Karpas-422 (cell line): Measurements from ENCODE around the gene CNIH1. TPM values are rescaled to one million over a fixed set of nuclear protein-coding genes. Genes with fewer than 3 reads are reported as not detected.
"Not testable (repeated sequence)": the region's sequence is repeated elsewhere in the genome, so short reads cannot be mapped to it uniquely, and the experiment has no call there.

Experiments
- DNase-seq: peaks from one replicate; pipeline ENCODE4 v3.0.0-alpha.2; 2015
- H2AFZ ChIP-seq: fragments of 200-600 bp; sonication (generic); 2 replicates; pipeline ENCODE4 v1.6.1; 2014; ENCODE audit warnings: antibody characterized with exemption, low read length, mixed read lengths
- H3K27ac ChIP-seq: fragments of 200-600 bp; sonication (generic); 2 replicates; pipeline ENCODE4 v1.5.1; 2014; ENCODE audit warnings: mild to moderate bottlenecking, low read length, moderate library complexity
- H3K27me3 ChIP-seq: fragments of 200-600 bp; sonication (generic); 2 replicates; pipeline ENCODE4 v1.6.1; 2014; ENCODE audit warnings: low read length, mixed read lengths
- H3K36me3 ChIP-seq: fragments of 200-600 bp; sonication (generic); 2 replicates; pipeline ENCODE4 v1.6.1; 2014; ENCODE audit warnings: low read length, mixed read lengths; ENCODE audit not compliant: insufficient read depth
- H3K4me1 ChIP-seq: fragments of 200-600 bp; sonication (generic); 2 replicates; pipeline ENCODE4 v1.6.1; 2014; ENCODE audit warnings: mild to moderate bottlenecking, low read length, mixed read lengths
- H3K4me2 ChIP-seq: fragments of 200-600 bp; sonication (generic); 2 replicates; pipeline ENCODE4 v1.6.1; 2014; ENCODE audit warnings: low read length, low read depth, mild to moderate bottlenecking; ENCODE audit not compliant: poor library complexity, severe bottlenecking
- H3K4me3 ChIP-seq: fragments of 200-600 bp; sonication (generic); 2 replicates; pipeline ENCODE4 v1.5.1; 2014; ENCODE audit warnings: mild to moderate bottlenecking, antibody characterized with exemption, low read length, mixed read lengths
- H3K79me2 ChIP-seq: fragments of 200-600 bp; sonication (generic); 2 replicates; pipeline ENCODE4 v1.6.1; 2014; ENCODE audit warnings: mild to moderate bottlenecking, low read length, mixed read lengths
- H3K9ac ChIP-seq: fragments of 200-600 bp; sonication (generic); 2 replicates; pipeline ENCODE4 v1.6.0; 2014; ENCODE audit warnings: low read length
- H3K9me2 ChIP-seq: fragments of 200-600 bp; sonication (generic), shearing (Covaris generic); replicated peaks from 2 replicates; pipeline ENCODE4 v1.6.0; 2014; ENCODE audit warnings: mild to moderate bottlenecking, low read length, moderate library complexity; ENCODE audit not compliant: insufficient read depth
- H3K9me3 ChIP-seq: fragments of 300-700, 200-600 bp; sonication (generic); 2 replicates; pipeline ENCODE4 v1.6.1; 2014; ENCODE audit warnings: low read length, mixed read lengths
- H4K20me1 ChIP-seq: fragments of 200-600 bp; sonication (generic); 2 replicates; pipeline ENCODE4 v1.6.1; 2014; ENCODE audit warnings: mild to moderate bottlenecking, antibody characterized with exemption, low read length, low read depth; ENCODE audit not compliant: insufficient read depth
- total RNA-seq: library from RNA; depleted of rRNA; stranded (reverse); fragments of >200 nt; shearing (Covaris generic); gene quantifications from 2 replicates; pipeline ENCODE4 v1.2.3, GENCODE V29; 2014; ENCODE audit warnings: low replicate concordance; rRNA removed

The CNIH1 gene
- total RNA-seq, 1 experiment from 2014 or later, result 576 TPM

GRCh38 chr14:54383835-54384234 is 57.3 kb downstream of the CNIH1 start:
- H3K9ac ChIP-seq, result no peak overlapping the region
- DNase-seq, result no peak

GRCh38 chr14:54381821-54382220 is 59.4 kb downstream of the CNIH1 start:
- no peaks in the 10 kb centered on the region for H3K79me2 ChIP-seq
- H3K4me2 ChIP-seq, result no peak overlapping the region
- H2AFZ ChIP-seq, result no peak overlapping the region
- no peak for DNase-seq
- no peaks in the 10 kb centered on the region for H3K36me3 ChIP-seq
- H3K4me1 ChIP-seq, result peaks cover 20% of the 10 kb centered on the region
- H4K20me1 ChIP-seq, result no peaks in the 10 kb centered on the region
- H3K9me2 ChIP-seq, result no peaks in the 10 kb centered on the region
- H3K27me3 ChIP-seq, result 0 out of 2 replicates have a peak, but pooled peaks cover 2% of the 10 kb centered on the region
- no peaks in the 10 kb centered on the region for H3K9me3 ChIP-seq
- no peak overlapping the region for H3K27ac ChIP-seq
- no peak overlapping the region for H3K4me3 ChIP-seq
- H3K9ac ChIP-seq, result no peak overlapping the region

More at GRCh38 chr14:54383835-54384234, 57.3 kb downstream of the CNIH1 start:
- no peaks in the 10 kb centered on the region for H3K79me2 ChIP-seq
- H3K9me2 ChIP-seq, result no peaks in the 10 kb centered on the region
- no peak overlapping the region for H3K27ac ChIP-seq
- H3K4me1 ChIP-seq, result peaks cover 10% of the 10 kb centered on the region
- H3K9me3 ChIP-seq, result no peaks in the 10 kb centered on the region
- H4K20me1 ChIP-seq, result no peaks in the 10 kb centered on the region
- no peak overlapping the region for H2AFZ ChIP-seq
- no peak overlapping the region for H3K4me3 ChIP-seq
- H3K36me3 ChIP-seq, result no peaks in the 10 kb centered on the region
- H3K27me3 ChIP-seq, result no peaks in the 10 kb centered on the region
- no peak overlapping the region for H3K4me2 ChIP-seq

GRCh38 chr14:54380558-54380957 is 60.6 kb downstream of the CNIH1 start:
- not testable (repeated sequence) for H3K79me2 ChIP-seq, H2AFZ ChIP-seq, H4K20me1 ChIP-seq, H3K27me3 ChIP-seq, H3K4me2 ChIP-seq, H3K9me2 ChIP-seq, H3K36me3 ChIP-seq, H3K27ac ChIP-seq, H3K9me3 ChIP-seq, H3K4me3 ChIP-seq, H3K9ac ChIP-seq, DNase-seq
- peaks cover 20% of the 10 kb centered on the region for H3K4me1 ChIP-seq

GRCh38 chr14:54378893-54379292 is 62.3 kb downstream of the CNIH1 start:
- not testable (repeated sequence) for H3K79me2 ChIP-seq, H3K27me3 ChIP-seq, H4K20me1 ChIP-seq, H3K9me2 ChIP-seq, H3K9me3 ChIP-seq, H3K36me3 ChIP-seq, H3K27ac ChIP-seq, H2AFZ ChIP-seq, H3K9ac ChIP-seq
- DNase-seq, result peak; percentile 54
- H3K4me1 ChIP-seq, result peaks cover 20% of the 10 kb centered on the region
- peak overlapping the region; percentile 28; the same call in 1 of the 2 replicates for H3K4me3 ChIP-seq
- H3K4me2 ChIP-seq, result peak overlapping the region; percentile 32

- Histone ChIP-seq H3K4me2 (no peak overlapping the region), H3K27me3 (0 out of 2 replicates have a peak, but pooled peaks cover 2% of the 10 kb centered on the region), H3K27ac (no peak overlapping the region), H3K4me3 (no peak overlapping the region), H3K9ac (no peak overlapping the region), H4K20me1 (no peaks in the 10 kb centered on the region), H3K36me3 (no peaks in the 10 kb centered on the region), H3K9me3 (no peaks in the 10 kb centered on the region), H2AFZ (no peak overlapping the region), H3K9me2 (no peaks in the 10 kb centered on the region), H3K4me1 (peaks cover 20% of the 10 kb centered on the region), H3K79me2 (no peaks in the 10 kb centered on the region)
- DNase-seq, result no peak
Measured at GRCh38 chr14:54377501-54377900, 63.7 kb downstream of the CNIH1 start.

GRCh38 chr14:54374117-54374884 is 66.9 kb downstream of the CNIH1 start:
- Histone ChIP-seq H3K9me3 (no peaks in the 10 kb centered on the region), H2AFZ (no peak overlapping the region), H3K79me2 (no peaks in the 10 kb centered on the region), H3K9me2 (no peaks in the 10 kb centered on the region), H3K36me3 (no peaks in the 10 kb centered on the region), H3K4me3 (no peak overlapping the region), H3K27ac (no peak overlapping the region), H4K20me1 (no peaks in the 10 kb centered on the region), H3K4me1 (peaks cover 14% of the 10 kb centered on the region), H3K27me3 (0 out of 2 replicates have a peak, but pooled peaks cover 2% of the 10 kb centered on the region), H3K4me2 (no peak overlapping the region), H3K9ac (no peak overlapping the region)
- DNase-seq, result no peak

Other genes with a start within 250 kb of the CNIH1 start
- 57.8 and 96.1 TPM in 2 replicates for gene CDKN3, start 44.4 kb downstream of the CNIH1 start, total RNA-seq
- gene GMFB, start 47.6 kb upstream of the CNIH1 start, total RNA-seq, result 35.9 and 81.8 TPM in 2 replicates
- 8.8 and 25.9 TPM in 2 replicates for gene CGRRF1, start 68.5 kb upstream of the CNIH1 start, total RNA-seq
- 77.2 and 94.7 TPM in 2 replicates for gene SAMD4A, start 125.8 kb upstream of the CNIH1 start, total RNA-seq